ENCODE measurements around the gene NFE2L3. TPM values are rescaled to one million over a fixed set of nuclear protein-coding genes. Genes with fewer than 3 reads are reported as not detected.

Gene NFE2L3
- total and polyA plus RNA-seq, 2 experiments from 2014 or later: 6.5 to 10.0 TPM

GRCh38 chr7:26212921-26213718, 61.1 kb downstream of the NFE2L3 start:
- TF ChIP-seq, protein P1, sequence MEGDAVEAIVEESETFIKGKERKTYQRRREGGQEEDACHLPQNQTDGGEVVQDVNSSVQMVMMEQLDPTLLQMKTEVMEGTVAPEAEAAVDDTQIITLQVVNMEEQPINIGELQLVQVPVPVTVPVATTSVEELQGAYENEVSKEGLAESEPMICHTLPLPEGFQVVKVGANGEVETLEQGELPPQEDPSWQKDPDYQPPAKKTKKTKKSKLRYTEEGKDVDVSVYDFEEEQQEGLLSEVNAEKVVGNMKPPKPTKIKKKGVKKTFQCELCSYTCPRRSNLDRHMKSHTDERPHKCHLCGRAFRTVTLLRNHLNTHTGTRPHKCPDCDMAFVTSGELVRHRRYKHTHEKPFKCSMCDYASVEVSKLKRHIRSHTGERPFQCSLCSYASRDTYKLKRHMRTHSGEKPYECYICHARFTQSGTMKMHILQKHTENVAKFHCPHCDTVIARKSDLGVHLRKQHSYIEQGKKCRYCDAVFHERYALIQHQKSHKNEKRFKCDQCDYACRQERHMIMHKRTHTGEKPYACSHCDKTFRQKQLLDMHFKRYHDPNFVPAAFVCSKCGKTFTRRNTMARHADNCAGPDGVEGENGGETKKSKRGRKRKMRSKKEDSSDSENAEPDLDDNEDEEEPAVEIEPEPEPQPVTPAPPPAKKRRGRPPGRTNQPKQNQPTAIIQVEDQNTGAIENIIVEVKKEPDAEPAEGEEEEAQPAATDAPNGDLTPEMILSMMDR (IDR thresholded peaks at IDR 0.05; ENCODE audit: poor library complexity): no peak
- TF ChIP-seq EZH2phosphoT487 (IDR thresholded peaks at IDR 0.05; ENCODE audit: low read depth, severe bottlenecking, unreplicated experiment) (no peak), EZH2 (IDR thresholded peaks at IDR 0.05; ENCODE audit: borderline replicate concordance) (no peak)
- no peaks in the 10 kb centered on the region for H3K27me3 ChIP-seq
- H2AFZ ChIP-seq: no peak overlapping the region
- H3K4me3 ChIP-seq: no peak overlapping the region
- H3K79me2 ChIP-seq: peaks cover 8% of the 10 kb centered on the region
- H3K36me3 ChIP-seq (replicated peaks; ENCODE audit: insufficient read depth, low read depth): peaks cover 3% of the 10 kb centered on the region
- H3K4me1 ChIP-seq (ENCODE audit: insufficient read depth): no peaks in the 10 kb centered on the region
- 93% methylated on average over 2 of the region's 2 CpGs for WGBS (ENCODE audit: low lambda C conversion rate, missing lambda C conversion rate)
- DNase-seq (ENCODE audit: low spot score): no peak
- H3K4me2 ChIP-seq: no peak overlapping the region
- H3K27ac ChIP-seq: no peak overlapping the region
- no peaks in the 10 kb centered on the region for H3K9me2 ChIP-seq (replicated peaks; ENCODE audit: insufficient read depth)
- H4K20me1 ChIP-seq (ENCODE audit: insufficient read depth, poor library complexity, severe bottlenecking): peaks cover 2% of the 10 kb centered on the region
- no peaks in the 10 kb centered on the region for H3K9me3 ChIP-seq (ENCODE audit: low read depth)

DNA sequence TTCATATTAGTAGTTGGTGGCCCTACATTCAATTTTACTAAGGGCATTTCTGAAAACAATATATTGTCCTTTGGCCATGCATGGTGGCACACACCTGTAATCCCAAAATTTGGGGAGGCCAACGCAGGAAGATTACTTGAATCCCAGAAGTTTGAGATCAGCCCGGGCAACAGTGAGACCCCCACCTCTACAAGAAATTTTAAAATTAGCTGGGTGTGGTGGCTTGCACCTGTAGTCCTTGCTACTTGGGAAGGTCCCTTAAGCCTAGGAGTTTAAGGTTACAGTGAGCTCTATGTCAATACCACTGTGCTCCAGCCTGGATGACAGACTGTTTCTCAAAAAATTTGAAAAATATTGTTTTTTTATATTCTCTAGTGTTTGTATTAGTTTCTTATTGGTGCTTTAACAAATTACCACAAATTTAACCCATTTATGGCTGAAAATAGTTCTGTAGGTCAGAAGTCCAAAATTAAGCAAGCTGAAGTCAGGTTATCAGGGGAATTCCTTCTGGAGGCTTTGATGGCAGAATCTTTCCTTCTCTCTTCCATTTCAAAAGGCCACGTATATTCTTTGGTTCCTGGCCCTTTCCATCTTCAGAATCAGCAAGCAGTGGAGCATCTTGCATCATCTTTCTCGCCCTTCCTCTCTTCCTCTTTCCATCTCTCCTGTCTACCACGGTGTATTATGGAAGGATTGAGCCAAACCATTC, 62.0 kb downstream of the NFE2L3 start:
- Histone ChIP-seq H3K4me3 (no peak overlapping the region), H3K36me3 (replicated peaks; ENCODE audit: insufficient read depth, low read depth) (peaks cover 3% of the 10 kb centered on the region), H3K9me2 (replicated peaks; ENCODE audit: insufficient read depth) (no peaks in the 10 kb centered on the region), H3K79me2 (peaks cover 4% of the 10 kb centered on the region), H4K20me1 (ENCODE audit: insufficient read depth, poor library complexity, severe bottlenecking) (peaks cover 1% of the 10 kb centered on the region), H3K27me3 (no peaks in the 10 kb centered on the region), H2AFZ (no peak overlapping the region), H3K9me3 (ENCODE audit: low read depth) (no peaks in the 10 kb centered on the region), H3K27ac (no peak overlapping the region), H3K4me2 (no peak overlapping the region), H3K4me1 (ENCODE audit: insufficient read depth) (no peaks in the 10 kb centered on the region)
- TF ChIP-seq EZH2 (IDR thresholded peaks at IDR 0.05; ENCODE audit: borderline replicate concordance) (no peak), EZH2phosphoT487 (IDR thresholded peaks at IDR 0.05; ENCODE audit: low read depth, severe bottlenecking, unreplicated experiment) (no peak)
- TF ChIP-seq, protein P1 (IDR thresholded peaks at IDR 0.05; ENCODE audit: poor library complexity): no peak
- 83% methylated on average over 5 of the region's 5 CpGs for WGBS (ENCODE audit: low lambda C conversion rate, missing lambda C conversion rate)
- no peak for DNase-seq (ENCODE audit: low spot score)

DNA sequence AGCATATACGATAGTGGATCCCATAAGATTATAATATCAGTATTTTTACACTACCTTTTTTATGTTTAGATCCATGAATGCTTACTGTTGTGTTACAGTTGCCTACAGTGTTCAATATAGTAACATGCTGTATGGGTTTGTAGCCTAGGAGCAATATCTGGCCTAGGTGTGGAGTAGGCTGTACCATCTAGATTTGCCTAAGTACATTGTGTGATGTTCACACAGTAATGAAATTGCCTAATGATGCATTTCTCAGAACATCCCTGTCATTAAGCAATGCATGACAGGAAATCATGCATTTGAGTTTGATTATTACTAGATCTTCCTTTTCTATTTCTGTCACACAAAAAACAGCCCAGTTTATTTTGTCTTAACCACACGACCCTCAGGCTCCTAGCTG, 64.1 kb downstream of the NFE2L3 start:
- TF ChIP-seq, protein P1 (IDR thresholded peaks at IDR 0.05; ENCODE audit: poor library complexity): no peak
- TF ChIP-seq EZH2 (IDR thresholded peaks at IDR 0.05; ENCODE audit: borderline replicate concordance): no peak
- TF ChIP-seq EZH2phosphoT487 (IDR thresholded peaks at IDR 0.05; ENCODE audit: low read depth, severe bottlenecking, unreplicated experiment): no peak
- Histone ChIP-seq H3K27ac (no peak overlapping the region), H3K9me2 (replicated peaks; ENCODE audit: insufficient read depth) (no peaks in the 10 kb centered on the region), H3K4me1 (ENCODE audit: insufficient read depth) (no peaks in the 10 kb centered on the region), H4K20me1 (ENCODE audit: insufficient read depth, poor library complexity, severe bottlenecking) (no peaks in the 10 kb centered on the region), H3K9me3 (ENCODE audit: low read depth) (no peaks in the 10 kb centered on the region), H3K36me3 (replicated peaks; ENCODE audit: insufficient read depth, low read depth) (no peaks in the 10 kb centered on the region), H3K4me3 (no peak overlapping the region), H3K27me3 (no peaks in the 10 kb centered on the region), H3K4me2 (no peak overlapping the region), H2AFZ (no peak overlapping the region), H3K79me2 (no peaks in the 10 kb centered on the region)
- 76% methylated on average over 2 of the region's 2 CpGs for WGBS (ENCODE audit: low lambda C conversion rate, missing lambda C conversion rate)
- DNase-seq (ENCODE audit: low spot score): no peak

All from hepatocyte (in vitro differentiated cells).